D721Med (cell line): ENCODE results near the gene COL23A1.

Source experiments
- DNase-seq: peaks from one replicate; pipeline ENCODE4 v3.0.0; 2011; ENCODE audit warnings: low spot score; ENCODE audit not compliant: insufficient read length
- FAIRE-seq: peaks from 2 replicates; lab custom pipeline; 2011; peaks lifted over from hg19 to GRCh38; lab: Jason Lieb, UNC
- TF ChIP-seq, protein P1 (sequence below): IDR thresholded peaks from 2 replicates; pipeline ENCODE4 v1.5.1; 2012; ENCODE audit warnings: mild to moderate bottlenecking, control low read depth; ENCODE audit not compliant: insufficient read depth; ENCODE audit errors: missing control alignments

Gene COL23A1

GRCh38 chr5:178194026-178194425 lies 396.2 kb downstream of the COL23A1 start:
- FAIRE-seq: no peak

GRCh38 chr5:178193251-178193809 lies 396.9 kb downstream of the COL23A1 start:
- DNase-seq: no peak
- TF ChIP-seq, protein P1, sequence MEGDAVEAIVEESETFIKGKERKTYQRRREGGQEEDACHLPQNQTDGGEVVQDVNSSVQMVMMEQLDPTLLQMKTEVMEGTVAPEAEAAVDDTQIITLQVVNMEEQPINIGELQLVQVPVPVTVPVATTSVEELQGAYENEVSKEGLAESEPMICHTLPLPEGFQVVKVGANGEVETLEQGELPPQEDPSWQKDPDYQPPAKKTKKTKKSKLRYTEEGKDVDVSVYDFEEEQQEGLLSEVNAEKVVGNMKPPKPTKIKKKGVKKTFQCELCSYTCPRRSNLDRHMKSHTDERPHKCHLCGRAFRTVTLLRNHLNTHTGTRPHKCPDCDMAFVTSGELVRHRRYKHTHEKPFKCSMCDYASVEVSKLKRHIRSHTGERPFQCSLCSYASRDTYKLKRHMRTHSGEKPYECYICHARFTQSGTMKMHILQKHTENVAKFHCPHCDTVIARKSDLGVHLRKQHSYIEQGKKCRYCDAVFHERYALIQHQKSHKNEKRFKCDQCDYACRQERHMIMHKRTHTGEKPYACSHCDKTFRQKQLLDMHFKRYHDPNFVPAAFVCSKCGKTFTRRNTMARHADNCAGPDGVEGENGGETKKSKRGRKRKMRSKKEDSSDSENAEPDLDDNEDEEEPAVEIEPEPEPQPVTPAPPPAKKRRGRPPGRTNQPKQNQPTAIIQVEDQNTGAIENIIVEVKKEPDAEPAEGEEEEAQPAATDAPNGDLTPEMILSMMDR: no peak
- FAIRE-seq: no peak

More at GRCh38 chr5:178194026-178194425, 396.2 kb downstream of the COL23A1 start:
- no peak for DNase-seq
- TF ChIP-seq, protein P1: no peak

DNA sequence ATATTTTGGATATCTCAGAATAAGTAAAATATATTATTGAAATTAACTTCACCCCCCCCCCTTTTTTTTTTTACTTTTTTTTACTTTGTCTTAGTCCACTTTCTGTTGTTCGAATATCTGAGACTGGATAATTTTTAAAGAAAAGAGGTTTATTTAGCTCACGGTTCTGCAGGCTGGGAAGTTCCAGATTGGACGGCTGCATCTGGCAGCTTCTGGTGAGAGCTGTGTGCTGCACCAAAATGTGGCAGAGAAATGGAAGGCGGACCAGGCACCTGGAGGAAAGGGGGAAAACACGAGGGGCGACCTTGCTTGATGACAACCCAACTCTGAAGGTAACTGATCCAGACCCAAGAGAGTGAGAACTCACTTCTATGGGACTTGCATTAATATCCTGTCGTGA lies 397.4 kb downstream of the COL23A1 start:
- FAIRE-seq (no peak), DNase-seq (no peak)
- TF ChIP-seq, protein P1: no peak

GRCh38 chr5:178192244-178192643 lies 397.9 kb downstream of the COL23A1 start:
- TF ChIP-seq, protein P1: no peak
- DNase-seq (no peak), FAIRE-seq (no peak)

GRCh38 chr5:178191661-178192060 lies 398.5 kb downstream of the COL23A1 start:
- DNase-seq (no peak), FAIRE-seq (no peak)
- TF ChIP-seq, protein P1: no peak

- DNase-seq: no peak
- FAIRE-seq: no peak
- TF ChIP-seq, protein P1: no peak
Measured at GRCh38 chr5:178189433-178189832, 400.8 kb downstream of the COL23A1 start.
